GM13977 (cell line): ENCODE measurements around the gene TRRAP.

ENCODE experiments used
- DNase-seq: peaks from one replicate; pipeline ENCODE4 v3.0.0; 2012; ENCODE audit warnings: low spot score
- in situ Hi-C: fragments of 300-500 bp; cut with MboI; formaldehyde crosslinking; loops from one replicate; pipeline ENCODE4 v1.12.0; 2022; ENCODE audit warnings: low sequenced_read_pairs, low pct_unique_long_range_greater_than_20kb, mixed read lengths, inconsistent platforms; ENCODE audit not compliant: unreplicated experiment
- TF ChIP-seq, protein P1 (sequence below): IDR thresholded peaks from 2 replicates; pipeline ENCODE4 v1.5.1; 2012; ENCODE audit warnings: mild to moderate bottlenecking, control low read depth; ENCODE audit not compliant: insufficient read depth; ENCODE audit errors: extremely low read depth, missing control alignments

TRRAP gene

DNA sequence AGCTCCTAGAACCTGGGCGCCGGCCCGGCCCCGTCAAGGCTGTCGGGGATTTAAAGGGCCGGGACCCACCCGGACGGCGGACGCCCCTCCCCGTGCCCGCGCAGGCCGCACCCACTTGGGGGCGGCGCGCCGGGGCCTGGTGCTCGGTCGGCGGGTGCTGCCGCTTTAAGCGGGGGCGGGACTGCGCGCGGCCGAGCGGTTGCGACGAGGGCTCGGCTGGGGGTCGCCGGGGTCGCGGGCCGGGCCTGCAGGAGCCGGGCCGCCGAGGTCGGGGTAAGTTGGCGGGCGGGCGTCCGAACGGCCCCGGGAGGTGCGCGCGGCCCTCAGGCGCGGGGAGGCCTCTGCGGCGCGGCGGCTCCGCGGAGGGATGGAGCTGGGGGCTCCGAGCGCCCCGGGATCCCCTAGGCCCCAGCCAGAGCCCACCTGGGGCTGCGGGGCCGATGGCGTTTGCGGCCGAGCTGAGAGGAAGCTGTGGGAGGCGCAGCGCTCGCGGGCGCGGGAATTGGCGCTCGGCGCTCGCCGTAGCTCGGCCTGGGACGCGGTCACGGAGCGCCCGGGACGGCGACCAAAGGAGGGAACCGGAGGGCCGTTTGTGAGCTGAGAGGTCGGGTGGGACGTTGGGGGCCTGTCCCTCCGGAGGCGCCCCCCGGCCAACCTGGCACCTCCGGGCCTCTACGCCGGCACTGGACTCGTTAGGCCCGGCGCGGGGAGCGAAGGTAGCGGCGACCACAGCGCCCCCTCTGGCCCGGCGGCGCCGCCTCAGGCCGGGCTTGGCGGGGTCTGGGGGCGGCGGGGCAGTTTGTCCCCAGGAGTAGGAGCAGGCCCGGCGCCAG is at the start of gene TRRAP:
Gene TRRAP (plus strand): TSS at position 168 of the 833 bp plus-strand sequence. CDS start 2,619 bp downstream, outside the sequence.
- TF ChIP-seq, protein P1, sequence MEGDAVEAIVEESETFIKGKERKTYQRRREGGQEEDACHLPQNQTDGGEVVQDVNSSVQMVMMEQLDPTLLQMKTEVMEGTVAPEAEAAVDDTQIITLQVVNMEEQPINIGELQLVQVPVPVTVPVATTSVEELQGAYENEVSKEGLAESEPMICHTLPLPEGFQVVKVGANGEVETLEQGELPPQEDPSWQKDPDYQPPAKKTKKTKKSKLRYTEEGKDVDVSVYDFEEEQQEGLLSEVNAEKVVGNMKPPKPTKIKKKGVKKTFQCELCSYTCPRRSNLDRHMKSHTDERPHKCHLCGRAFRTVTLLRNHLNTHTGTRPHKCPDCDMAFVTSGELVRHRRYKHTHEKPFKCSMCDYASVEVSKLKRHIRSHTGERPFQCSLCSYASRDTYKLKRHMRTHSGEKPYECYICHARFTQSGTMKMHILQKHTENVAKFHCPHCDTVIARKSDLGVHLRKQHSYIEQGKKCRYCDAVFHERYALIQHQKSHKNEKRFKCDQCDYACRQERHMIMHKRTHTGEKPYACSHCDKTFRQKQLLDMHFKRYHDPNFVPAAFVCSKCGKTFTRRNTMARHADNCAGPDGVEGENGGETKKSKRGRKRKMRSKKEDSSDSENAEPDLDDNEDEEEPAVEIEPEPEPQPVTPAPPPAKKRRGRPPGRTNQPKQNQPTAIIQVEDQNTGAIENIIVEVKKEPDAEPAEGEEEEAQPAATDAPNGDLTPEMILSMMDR = peak; percentile 85
- peak; percentile 89 for DNase-seq
- in situ Hi-C loops = no loop called here

- TF ChIP-seq, protein P1 = no peak
- in situ Hi-C loops = loop anchor here (25.0 kb wide), 1 partner anchor 94 kb away; no protein-coding TSS in a partner anchor
- DNase-seq = no peak
These were observed 47.3 kb upstream of the TRRAP start for GRCh38 chr7:98830972-98831548.

DNA sequence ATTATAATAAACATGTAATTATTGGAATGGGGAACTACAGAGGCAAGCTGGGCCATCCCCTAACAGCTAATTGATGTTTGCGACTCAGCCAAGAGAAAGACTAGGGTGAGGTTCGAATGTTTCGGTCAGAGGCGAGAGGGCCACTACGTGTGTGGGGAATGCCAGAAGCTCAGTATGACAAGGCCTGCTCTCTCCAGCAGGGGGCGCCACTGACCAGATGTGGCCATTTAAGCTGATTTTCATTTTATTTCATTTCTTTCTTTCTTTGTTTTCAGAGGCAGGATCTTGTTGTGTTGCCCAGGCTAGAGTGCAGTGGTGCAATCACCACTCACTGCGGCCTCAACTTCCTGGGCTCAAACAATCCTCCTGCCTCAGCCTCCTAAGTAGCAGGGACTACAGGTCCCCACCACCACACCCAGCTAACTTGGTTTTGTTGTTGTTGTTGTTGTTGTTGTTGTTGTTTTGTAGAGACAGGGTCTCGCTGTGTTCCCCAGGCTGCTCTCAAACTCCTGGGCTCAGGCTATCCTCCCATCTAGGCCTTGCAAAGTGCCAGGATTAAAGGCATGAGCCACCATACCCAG is 46.6 kb upstream of the TRRAP start:
- in situ Hi-C loops = loop anchor here (25.0 kb wide), 1 partner anchor 94 kb away; no protein-coding TSS in a partner anchor
- DNase-seq = no peak
- TF ChIP-seq, protein P1 = peak; percentile 57

DNA sequence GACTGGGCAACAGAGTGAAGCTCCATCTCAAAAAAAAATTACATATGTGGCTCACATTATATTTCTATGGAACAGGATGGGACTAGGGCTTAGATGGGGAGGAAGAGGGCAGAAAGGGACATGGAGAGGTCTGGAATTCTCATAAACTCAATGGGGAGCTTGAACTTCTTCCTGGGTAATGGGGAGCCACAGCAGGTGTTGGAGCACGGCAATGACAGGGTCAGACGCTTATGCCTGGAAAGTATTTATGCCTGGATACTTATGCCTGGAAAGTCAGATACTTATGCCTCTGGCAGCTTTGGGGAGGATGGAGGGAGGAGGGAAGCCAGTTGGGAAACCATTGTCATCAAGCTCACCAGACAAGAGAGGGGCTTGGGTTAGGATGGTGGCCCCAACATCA is 45.3 kb upstream of the TRRAP start:
- no peak for DNase-seq
- TF ChIP-seq, protein P1 = no peak
- in situ Hi-C loops = loop anchor here (25.0 kb wide), 1 partner anchor 96 kb away; no protein-coding TSS in a partner anchor

DNA sequence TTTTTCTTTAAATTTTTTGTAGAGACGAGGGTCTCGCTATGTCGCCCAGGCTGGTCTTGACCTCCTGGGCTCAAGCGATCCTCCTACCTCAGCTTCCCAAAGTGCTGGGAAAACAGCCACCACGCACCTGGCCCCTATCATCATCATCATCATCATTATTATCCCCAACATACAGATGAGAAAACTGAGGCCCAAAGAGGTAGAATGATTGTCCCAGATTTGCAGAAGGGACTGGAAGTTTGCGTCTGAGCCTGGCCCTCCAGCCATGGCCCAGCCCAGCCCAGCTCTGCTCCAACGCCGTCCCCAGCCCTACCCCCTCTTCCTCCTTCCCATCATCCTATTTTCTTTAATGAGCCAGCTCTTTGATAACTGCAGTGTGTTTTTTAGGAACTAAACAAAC is 43.4 kb upstream of the TRRAP start:
- in situ Hi-C loops = loop anchor here (5.0 to 25.0 kb wide), 2 partner anchors 98 to 398 kb away; no protein-coding TSS in a partner anchor
- no peak for DNase-seq
- TF ChIP-seq, protein P1 = no peak

- TF ChIP-seq, protein P1 = peak; percentile 75
- in situ Hi-C loops = loop anchor here (5.0 to 25.0 kb wide), 2 partner anchors 100 to 400 kb away; no protein-coding TSS in a partner anchor
- peak; percentile 60 for DNase-seq
These were observed 41.3 kb upstream of the TRRAP start for GRCh38 chr7:98836811-98837629.
